COLO829 (cell line): ENCODE data around the gene FAM170B.
A peak's percentile ranks its signal among the peaks of the same experiment; 100 is the strongest.

Experiments used
- DNase-seq: peaks from one replicate; pipeline ENCODE4 v3.0.0; 2012; ENCODE audit warnings: low spot score

The FAM170B gene

DNA sequence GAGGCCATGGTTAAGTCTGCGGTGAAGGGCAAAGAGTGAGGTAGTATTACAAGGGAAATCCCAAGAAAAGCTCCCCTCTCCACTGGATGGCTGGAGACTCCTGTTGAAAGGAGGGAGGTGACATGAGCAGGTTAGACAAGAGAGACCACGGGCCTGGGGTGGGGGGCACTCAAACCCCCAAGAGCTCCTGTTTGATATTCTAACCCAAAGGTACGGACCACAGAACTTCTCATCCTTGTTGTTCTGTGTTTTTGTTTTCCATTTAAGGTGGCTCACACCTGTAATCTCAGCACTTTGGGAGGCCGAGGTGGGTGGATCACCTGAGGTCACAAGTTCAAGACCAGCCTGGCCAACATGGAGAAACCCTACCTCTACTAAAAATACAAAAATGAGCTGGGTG, 30.1 kb downstream of the FAM170B start:
- DNase-seq = no peak

DNA sequence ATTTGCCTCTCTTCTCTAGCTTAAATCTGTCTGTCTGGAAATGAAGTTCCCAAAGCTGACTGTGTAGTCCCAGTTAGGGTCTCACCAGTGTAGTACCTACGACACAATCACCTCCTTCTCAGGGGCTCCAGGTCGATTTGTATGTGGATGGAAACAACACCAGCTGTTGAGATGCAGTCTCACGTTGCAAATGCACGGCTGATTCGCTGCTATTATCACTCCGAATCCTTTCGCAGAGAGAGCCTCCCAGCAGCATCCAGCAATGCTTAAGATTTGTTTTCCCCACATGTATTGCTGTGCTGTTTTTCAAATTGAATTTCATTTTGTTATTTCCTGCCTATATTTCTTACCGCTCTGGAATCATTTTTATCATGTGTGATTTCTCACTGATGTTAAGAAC, 34.8 kb downstream of the FAM170B start:
- DNase-seq = no peak

DNA sequence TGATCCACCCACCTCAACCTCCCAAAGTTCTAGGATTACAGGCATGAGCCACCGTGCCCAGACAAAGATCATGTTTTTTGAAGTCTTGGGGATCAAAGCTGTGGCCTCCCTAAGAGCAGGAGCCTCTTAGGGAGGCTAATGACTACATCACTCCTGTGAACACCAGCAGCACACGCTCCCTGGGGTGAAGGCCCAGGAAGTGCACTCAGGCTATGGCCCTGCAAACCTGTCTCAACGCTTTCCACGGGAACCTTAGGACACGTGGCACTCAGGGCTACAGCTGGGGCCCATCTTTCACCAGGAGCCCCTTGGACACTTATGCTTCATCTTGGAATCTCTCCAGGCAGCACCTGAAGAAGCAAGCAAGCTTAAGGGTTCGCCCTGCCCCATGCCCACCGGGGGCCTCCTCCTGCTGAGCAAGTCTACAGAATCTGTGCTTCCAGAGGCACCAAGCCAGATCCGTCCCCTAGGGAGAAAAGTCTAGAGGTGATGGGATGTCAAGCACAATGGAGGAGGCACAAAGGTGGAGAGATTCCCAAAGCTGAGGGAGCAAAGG, 36.9 kb downstream of the FAM170B start:
- DNase-seq = no peak

DNA sequence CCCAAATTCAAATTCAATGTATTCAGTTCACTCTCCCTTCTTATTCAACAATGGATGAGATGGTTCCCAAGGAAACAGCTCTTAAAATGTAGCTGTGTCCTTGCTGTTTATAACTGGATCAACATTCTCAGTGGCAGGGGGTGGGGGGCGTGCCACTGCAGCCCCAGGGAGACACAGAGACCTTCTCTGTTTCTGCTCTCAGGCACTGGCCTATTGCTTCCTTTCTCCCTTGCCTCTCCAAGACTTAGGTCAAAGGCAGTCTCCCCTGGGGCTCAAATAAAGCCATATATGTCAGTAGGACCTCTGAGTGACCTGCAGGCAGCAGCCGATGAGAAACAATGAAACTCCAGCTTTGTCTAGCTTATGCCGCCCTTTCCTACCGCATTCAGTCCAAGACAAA, 39.2 kb downstream of the FAM170B start:
- DNase-seq = peak; percentile 42

DNA sequence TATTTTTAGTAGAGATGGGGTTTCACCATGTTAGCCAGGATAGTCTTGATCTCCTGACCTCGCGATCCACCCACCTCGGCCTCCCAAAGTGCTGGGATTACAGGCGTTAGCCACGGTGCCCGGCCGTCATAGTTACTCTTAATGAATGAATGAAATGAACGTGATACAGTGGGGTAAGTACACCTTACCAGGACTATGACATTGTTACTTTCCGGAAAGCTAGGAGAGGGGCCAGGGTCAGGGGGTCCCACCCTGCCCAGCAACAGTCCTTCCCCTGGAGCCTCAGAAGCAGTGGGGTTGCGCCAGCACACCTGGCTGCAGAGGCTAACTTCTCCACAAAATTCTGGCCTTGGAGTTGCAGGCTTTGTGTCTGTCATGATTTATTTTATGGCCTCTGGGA, 39.9 kb downstream of the FAM170B start:
- no peak for DNase-seq

DNA sequence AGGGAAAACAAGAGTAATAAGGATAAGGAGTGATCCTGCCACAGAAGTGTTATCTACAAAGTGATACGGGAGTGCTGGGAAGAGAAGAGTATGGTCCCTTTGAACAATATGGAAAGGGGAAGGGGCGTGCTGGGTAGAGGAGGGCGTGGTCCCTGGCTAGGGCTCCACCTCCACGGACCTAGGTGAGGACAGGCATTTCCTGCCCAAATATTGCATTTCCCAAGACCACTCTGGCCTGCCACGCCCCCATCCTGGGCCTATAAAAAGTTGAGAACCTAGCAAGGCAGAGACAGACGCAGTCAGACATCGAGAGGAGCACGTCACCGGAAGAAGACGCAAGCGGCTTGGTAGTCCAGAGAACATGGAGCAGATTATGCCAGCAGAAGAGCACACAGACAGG, 41.3 kb downstream of the FAM170B start:
- no peak for DNase-seq

DNA sequence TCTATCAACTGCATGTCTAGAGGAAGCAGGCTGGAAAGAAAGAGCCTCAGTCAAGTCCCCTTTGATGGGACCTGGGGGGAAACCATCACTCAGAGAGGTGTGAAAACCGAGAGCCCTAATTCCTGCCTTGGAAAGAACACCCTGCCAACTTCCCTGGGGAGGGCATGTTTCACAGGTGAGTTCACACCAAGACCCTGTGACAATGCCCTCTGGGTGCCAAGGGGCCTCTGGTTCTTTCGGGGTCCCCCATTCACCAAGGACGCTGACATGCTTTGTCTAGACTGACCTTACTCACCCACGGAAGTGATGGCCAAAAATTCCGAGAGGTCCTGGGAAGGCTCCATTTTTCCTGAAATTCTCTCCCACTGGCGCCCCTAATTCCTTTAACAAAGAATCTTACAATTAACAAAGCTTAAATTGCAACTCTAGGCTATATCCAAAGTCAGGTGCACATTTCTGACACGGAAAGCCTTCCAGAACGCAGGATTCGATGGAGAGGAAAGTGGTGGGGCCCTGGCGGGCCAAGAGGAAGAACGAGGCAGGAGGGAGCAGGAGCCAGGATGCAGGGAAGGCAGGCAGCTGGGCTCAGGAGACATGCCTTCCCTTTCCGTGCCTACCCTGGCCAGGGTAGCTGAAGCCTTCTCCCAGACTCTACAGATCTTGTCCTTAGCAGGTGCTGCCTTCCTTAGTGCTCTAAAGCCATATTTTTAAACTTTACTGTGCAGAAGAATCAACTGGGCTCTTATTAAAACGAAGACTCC, 42.2 kb downstream of the FAM170B start:
- DNase-seq = no peak

DNA sequence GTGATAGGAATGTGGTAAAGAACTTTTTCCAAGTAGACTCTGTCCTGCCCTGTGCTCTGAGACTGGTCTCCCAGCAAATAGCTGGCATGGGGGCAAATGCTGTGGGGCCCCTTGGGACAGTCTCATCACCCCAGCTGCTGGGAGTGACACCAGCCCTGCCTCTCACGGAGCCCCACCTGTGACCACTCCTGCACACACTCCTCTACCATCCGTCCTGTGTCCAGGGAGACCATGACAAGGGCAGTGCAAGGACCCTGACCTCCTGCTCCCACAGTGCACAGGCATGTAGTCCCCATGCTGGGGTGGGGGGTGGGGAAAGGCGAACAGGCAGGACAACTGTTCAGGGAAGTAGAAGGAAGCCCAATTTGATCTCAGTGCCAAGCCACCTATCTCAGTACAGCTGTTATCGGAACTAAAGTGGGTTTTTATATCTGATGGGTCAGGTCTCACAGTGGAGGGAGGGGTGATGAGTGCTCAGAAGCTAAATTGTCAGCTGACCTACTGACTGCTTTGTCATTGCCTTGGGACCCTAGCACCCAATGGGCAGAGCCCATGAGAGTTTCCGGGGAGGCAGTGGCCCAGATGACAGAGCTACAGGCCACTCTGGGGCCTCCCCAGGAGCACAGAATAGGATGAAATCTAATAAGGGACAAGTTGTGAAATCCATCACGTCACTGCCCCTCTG, 43.0 kb downstream of the FAM170B start:
- DNase-seq = no peak

DNA sequence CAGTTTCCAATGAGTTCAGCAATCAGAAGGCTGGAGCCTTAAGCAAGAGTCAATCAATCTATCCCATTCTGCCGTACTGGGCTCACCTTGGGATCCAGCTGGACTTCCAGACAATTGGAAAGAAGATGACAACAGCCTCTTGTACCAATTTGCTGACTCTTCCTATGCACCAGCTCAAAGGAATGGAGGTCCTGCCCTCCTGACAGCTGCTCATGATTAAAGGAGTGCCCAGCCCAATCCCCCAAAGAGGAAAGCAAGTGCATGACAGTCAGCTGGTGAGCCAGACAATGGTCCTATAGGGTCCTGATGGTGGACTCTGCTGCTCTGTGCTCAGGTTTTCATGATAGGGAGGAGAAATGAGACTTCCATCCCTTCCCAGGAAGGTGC, 43.6 kb downstream of the FAM170B start:
- DNase-seq = no peak

DNA sequence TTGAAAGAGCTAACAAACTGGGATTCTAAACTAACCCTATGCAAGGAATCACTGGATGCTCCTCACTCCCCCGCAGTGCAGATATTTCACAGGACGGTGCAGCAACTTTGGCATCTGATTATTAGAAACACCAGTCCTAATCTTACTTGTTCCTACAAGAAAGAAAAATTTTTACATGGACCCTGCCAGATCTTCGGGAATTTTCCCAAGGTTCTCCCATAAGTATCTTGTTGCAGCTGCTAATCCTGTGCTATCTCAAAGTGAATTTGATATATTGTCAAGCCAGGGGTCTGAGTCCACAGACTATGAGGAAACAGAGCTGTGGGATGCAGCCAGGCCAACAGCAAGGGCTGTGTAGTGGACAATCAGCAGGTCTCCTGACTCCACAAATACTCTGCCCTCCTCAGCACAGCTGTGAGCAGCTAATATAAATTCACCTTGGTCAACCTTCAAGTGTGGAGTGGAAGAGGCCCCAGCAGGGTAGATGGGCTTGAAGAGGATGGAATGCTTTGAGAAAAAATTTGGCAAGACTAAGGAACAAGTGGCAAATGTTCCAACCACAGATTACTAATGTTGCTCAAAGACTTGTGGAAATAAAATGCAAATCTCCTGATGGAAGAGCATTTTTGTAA, 44.1 kb downstream of the FAM170B start:
- no peak for DNase-seq

DNA sequence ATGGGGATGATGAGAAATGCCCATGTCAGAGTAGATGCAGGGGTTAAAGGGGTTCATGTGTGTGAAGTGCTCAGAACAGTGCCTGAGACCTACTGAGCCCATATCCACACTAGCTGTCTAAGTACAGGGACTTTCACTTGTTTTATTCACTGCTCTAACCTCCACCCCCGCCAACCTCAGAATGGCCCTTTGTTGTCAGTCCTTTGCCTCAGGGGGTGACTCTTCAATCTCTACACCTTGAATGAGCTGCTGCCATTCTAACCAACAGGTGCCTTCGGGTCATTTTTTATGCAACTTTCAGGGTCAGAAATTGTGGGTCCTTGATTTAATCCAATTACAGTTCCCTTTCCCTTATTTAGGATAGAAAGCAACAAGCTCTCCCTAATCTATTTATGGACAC, 44.7 kb downstream of the FAM170B start:
- DNase-seq = peak; percentile 9

DNA sequence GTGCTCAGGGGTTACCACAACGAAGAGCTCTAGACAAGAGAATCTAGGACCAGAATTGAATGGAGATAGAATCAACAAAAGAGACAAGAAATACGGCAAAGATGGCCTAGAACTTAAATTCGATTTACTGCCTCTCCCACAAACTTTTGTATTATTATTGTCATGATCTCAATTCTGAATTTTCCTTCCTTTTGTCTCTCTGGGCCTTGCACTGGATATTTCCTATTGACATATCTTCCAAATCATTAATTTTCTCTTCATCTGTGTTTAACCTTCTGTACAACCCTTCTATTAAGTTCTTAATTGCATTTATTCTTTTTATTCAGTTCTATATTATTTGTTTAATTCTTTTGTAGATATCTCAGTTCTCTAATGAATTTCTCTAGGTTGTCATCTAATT, 46.9 kb downstream of the FAM170B start:
- no peak for DNase-seq

DNA sequence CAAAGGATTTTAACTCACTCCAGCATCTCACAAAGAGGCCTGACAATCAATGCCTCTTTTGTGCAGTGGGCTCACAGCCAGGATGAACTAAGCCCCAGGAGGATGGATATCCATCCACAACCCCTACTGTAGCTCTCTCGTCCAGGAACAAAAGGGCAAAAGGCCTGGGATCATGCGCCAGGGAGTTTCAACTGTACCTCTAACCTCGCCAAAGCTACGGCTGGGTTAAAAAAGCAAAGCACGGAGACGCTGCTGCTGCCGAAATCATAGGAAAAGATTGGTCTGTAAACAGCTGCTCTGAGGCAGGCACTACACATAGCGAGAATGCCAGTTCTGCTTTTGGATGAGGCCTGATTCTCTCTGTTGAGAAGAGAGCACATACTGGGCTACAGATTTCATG, 50.6 kb downstream of the FAM170B start:
- no peak for DNase-seq

DNA sequence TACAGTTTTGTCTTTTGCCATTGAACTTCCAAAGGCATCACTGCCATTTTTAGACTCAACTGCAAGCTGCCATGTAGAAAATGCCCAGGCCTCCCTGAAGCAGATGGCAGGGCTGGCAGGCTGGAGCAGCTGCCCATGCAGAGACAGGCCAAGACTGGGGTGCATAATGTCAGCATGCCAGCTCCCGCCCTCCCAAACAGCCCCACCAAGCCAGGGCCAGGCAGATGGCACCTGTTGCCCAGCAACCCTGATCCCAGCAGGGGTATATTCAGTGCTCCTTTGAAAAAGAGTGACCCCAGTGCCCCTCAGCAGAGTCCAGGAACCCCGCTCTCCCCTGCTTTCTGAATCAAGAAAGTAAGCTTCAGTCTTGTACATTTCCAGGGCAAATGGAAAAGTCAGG, 51.1 kb downstream of the FAM170B start:
- no peak for DNase-seq

DNA sequence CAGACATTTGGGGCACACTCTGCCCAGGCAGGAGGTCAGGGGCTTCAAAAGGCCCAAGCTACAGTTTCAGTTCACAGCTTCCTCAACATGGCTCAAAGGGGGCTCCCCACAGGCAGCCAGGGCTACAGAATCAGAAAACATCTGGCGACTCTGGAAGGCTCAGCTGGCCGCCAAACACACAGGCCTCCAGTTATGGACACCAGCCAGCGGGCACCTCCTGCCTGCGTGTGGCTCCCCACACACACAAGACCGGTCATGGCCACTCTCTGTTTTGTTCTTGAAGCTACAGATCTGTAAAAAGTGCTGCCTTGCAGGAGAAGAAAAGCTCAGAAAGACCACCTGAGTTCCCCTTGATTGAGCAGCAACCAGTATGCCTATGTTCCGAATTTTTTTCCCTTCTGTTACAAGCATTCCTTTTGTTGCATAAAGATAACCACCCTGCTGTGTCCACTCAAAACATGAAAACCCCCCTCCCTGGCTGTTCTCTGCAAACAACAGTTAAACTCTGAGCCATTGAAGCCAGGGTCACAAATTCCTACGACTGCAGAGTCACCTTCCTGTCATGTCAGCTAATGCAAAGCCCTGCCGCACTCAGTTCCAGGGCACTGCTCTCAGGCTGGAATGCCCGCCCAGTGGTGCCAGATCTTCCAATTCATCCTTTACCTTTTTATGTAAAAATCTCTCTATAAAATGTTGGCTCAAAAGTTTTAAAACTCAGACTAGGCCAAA, 52.1 kb downstream of the FAM170B start:
- DNase-seq = no peak
